ENCODE results near the gene C2orf42.
"Not testable (repeated sequence)": the region's sequence is repeated elsewhere in the genome, so short reads cannot be mapped to it uniquely, and the experiment has no call there.

C2orf42 gene

DNA sequence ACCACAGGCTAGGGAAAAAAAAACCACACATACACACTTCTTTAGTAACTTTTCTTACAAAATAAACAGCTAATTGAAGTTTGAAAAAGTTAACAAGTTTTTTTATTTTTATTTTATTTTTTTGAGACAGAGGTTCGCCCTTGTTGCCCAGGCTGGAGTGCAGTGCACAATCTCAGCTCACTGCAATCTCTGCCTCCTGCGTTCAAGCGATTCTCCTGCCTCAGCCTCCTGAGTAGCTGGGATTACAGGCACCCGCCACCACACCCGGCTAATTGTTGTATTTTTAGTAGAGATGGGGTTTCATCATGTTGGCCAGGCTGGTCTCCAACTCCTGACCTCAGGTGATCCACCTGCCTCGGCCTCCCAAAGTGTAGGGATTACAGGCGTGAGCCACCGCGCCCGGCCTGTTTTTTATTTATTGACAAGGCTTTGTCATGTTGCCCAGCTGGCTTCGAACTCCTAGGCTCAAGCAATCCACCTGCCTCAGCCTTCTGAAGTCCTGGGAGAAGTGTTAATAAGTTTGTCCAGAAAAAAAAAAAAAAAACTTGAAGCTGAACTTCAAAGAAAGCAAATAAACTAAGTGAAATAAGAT lies 21.1 kb downstream of the C2orf42 start:
- not testable (repeated sequence) for DNase-seq

DNA sequence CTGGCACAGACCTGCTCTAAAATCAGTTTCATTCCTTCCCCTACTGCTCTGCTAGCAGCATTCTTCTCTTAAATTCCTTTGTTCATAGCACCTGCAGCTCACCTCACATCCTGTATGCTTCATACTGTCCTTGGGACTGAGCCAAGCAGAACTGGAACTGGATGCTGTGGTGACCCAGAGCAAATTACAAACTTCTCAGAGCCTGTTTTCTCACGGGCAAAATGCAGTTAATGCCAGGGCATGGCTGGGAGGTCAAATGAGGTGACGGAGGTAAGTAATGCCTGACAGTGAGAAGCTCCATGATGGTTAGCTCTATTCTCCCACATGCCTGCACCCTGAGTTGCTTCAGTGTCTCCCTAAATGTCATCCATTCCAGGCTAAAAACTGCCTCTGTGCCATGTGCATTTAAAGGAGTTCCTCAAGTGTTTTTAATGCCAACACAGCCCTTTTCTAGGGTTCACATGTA lies 29.7 kb downstream of the C2orf42 start:
- DNase-seq = no peak

DNA sequence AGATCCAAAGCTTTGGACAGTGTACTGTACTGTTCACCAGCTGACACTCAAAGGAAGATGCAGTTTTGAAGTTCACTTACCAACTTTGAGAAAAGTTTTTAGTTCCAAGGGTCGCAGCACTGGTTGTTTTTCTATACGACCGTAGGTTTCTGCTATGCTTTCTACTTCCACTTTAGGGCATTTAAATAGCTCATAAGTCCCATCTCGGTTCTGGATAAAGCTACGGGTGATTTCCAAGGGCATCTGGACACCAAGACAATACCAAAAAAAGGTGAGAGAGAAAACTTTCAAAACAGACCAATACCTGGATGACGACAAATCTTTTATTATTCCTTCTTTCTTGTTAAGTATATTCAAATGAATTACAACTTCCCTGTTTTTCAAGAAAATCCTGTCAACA lies 30.3 kb downstream of the C2orf42 start:
- DNase-seq = no peak

DNA sequence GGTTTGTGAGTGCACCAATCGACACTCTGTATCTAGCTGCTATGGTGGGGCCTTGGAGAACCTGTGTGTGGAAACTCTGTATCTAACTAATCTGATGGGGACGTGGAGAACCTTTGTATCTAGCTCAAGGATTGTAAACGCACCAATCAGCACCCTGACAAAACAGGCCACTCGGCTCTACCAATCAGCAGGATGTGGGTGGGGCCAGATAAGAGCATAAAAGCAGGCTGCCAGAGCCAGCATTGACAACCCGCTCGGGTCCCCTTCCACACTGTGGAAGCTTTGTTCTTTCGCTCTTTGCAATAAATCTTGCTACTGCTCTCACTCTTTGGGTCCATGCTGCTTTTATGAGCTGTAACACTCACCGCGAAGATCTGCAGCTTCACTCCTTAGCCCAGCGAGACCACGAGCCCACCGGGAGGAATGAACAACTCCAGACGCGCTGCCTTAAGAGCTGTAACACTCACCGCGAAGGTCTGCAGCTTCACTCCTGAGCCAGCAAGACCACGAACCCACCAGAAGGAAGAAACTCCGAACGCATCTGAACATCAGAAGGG lies 41.6 kb downstream of the C2orf42 start:
- not testable (repeated sequence) for DNase-seq

DNA sequence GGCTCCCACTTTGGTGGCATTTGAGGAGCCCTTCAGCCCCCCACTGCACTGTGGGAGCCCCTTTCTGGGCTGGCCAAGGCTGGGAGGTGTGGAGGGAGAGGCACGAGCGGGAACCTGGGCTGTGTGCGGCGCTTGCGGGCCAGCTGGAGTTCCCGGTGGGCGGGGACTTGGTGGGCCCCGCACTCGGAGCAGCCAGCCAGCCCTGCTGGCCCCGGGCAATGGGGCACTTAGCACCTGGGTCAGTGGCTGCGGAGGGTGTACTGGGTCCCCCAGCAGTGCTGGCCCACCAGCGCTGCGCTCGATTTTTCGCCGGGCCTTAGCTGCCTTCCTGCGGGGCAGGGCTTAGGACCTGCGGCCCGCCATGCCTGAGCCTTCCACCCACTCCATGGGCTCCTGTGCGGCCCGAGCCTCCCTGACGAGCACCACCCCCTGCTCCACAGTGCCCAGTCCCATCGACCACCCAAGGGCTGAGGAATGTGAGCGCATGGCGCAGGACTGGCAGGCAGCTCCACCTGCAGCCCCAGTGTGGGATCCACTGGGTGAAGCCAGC lies 42.5 kb downstream of the C2orf42 start:
- DNase-seq = not testable (repeated sequence)

DNA sequence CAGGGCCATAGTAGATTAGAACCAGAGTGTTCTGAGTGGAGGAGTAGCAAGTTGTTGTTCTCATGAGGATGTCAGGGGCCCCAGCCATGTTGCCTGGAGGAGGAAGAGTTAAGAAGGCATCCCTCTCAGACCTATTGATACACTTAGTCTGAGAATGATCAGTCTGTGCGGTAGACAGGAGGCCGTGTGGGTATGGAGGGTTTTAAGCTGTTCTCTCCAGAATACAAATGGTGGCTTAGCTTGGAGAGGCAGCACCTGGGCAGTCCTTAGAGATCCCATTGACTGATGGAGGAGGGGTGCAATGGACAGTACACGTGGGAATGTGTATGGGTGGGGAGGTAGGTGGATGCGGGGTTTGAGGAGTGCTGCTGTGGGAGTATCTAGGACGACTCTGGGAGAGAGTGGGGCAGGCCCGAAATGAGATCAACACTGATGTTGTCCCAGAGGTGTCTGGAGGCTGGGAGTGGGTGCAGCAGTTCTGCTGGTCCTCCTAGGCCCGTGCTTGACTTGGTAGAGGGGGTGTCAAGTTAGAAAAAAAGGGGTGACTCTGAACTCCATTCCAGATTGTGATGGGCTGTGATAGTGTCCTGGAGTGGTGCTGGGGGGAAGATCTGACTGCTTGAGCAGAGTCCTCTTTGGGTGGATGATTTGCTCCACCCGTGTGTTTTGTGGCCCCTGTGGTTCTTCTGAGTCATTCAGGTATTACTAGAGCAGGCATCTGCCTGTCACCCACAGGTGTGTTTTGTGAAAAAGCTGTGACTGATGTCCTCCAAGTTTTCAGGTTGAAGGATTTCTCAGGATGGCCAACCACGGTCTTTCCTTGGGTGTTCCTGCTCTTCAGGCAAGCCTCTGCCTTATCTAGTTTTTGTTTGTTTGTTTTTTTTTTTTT lies 44.7 kb downstream of the C2orf42 start:
- DNase-seq = no peak

DNA sequence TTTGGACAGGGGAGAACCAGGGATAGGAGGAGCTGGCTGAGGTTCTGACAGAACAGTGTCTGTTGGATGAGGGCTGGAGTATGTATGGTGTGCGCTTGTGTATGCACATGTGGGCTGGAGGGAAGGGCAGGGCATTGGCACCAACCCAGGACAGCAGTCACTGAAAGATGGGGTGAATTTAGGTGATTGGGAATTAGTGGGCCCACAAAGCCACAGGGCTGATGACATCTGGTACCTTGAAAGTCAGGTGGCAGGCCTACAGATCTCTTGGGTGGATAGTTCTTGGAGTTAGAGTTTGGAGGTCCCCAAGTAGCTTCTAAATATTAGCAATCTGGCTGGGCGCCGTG lies 45.7 kb downstream of the C2orf42 start:
- DNase-seq = no peak

DNA sequence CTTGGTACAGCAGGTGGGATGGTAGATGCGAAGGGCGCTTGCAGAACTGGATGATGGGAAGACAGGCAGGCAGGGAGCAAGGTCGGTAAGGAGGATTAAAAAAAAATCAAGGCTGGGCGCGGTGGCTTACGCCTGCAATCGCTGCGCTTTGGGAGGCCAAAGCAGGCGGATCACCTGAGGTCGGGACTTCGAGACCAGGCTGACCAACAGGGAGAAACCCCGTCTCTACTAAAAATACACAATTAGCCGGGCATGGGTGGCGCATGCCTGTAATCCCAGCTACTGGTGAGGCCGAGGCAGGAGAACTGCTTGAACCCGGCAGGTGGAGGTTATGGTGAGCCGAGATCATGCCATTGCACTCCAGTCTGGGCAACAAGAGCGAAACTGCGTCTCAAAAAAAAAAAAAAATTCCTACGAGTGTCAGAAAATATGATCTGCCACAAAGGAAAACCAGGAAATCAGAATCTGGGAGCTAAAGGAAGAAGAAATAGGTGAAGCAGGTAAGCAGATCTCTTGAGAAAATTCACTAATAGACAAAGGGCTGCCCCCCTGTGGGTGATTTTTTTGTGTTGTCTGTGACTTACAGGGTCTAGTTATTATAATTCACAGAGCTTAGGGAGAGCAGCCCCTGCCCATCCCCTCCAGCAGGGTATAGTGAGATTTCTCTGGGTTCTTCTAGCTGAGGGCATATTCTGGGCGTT lies 46.2 kb downstream of the C2orf42 start:
- DNase-seq = no peak

DNA sequence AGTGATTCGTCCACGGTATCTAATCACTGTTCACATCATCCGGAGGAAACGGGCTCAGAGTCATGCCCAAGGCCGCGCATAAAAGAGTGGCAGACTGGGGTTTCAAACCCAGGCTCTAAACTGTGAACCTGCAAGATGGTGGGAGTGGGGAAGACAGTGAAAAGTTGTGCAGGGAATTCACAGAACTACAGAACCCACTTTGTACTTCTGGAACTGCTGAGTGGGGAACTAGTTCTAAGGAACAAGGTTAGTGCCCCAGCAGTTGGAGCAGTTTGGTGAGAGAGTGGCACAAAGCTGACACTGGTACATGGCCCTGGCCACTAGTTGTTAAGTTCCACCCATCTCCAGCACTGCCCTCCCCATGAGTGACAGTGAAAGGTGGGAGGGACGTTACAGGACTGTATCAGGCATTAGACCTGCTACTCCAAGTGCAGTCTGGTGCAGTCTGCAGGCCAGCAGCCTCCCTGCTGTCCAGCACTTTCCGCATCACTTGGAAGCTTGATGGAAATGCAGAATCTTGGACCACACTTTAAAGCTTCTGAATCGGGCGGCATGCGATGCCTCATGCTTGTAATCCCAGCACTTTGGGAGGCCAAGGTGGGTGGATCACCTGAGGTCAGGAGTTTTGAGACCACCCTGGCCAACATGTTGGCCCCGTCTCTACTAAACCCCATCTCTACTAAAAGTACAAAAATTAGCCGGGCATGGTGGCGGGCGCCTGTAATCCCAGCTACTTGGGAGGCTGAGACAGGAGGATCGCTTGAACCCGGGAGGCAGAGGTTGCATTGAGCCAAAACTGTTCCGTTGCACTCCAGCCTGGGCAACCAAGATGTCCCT lies 47.3 kb downstream of the C2orf42 start:
- DNase-seq = no peak

DNA sequence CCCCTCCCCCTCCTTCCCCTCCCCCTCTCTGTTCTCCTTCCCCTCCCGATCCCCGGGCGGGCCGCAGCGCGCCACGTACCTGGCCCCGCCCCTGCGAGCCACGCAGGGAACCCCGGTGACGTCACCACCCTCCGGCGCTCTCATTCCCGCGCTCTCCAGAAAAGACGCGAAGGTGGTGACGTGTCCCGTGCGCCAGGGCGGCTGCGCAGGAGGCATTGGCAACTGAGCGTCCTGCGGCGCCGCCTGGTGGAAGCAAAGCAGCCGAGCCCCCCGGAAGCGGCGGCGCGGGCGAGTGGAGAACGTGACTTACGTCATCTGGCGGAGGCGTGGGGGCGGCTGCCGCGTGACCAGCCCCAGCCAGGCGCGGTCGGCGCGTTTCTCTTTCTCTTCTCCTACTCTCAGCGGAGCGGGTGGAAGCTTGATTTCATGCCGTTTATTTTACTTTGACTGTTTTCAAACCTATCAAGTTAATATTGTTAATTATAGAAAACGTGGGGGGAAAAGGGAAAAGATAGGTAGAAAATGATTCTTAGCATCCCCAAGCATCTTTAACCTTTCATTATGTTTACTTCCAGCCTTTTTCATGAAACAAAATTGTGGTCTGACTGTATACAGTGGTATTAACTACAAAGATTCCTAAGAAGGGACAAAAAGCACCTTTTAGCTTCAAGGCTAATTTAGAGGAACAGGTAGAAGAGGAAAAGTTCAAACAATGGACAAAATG lies 48.1 kb downstream of the C2orf42 start:
- DNase-seq = peak; percentile 88

DNA sequence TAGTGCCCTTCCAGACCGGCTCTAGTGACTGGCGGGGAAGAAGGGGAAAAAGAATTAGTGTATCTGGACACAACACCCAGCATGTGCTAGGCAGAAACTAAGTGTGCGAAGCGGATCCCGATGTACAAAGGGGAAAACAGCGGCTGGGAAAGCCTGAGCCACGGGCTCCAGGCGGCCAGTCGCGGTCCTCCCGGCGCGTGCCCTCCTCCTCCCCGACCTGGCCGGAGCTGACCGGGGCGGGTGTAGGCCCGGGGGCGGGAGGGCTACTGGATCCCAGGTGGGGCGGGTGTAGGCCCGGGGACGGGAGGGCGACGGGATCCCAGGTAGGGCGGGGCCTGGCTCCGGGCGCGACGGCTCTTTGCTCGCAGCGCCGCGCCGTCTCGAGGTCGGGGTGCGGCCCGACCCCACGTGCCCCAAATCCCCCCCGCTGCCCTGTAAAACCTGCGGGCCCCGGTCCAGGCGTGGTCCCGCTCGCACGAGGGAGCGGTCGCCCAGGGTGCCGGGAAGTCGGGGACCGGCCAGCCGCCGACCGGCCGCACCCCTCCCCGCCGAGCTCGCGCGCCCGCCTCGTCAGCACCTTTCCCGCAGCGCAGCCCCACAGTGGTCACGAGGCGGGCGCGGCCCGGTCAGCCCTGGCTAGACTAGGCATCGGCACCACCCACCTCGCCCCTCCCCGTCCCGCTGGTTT lies 48.8 kb downstream of the C2orf42 start:
- no peak for DNase-seq

DNA sequence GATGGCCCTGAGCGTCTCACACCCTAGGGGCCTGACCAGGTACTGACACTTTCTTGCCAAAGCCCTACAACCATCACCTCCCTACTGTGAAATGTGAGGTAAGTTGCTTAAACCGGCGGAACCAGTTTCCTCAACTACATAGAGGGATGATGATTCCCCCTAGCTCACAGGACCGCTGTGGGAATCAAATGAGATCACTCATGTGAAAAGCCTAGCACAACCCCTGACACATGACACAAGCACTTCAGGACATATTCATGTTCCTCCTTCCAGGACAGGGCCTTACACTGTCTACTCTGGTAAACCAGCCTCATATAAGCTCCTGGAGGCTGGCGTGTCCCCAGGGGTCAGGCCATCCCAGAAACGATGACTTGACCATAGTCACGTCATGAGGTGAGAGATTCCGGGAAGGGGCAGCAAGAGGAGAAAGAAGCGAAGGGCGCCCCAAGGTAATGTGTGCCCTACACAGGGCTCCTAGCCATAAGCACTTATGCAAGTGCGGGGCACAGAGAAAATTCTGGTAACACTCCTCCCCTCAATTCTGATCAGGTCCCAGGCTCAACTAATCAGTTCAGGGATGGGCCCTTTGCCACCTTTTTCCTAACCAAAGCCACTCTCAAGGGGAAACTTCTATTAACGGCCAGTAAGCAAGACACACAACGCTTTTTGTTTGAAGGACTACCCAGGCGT lies 49.5 kb downstream of the C2orf42 start:
- DNase-seq = no peak

DNA sequence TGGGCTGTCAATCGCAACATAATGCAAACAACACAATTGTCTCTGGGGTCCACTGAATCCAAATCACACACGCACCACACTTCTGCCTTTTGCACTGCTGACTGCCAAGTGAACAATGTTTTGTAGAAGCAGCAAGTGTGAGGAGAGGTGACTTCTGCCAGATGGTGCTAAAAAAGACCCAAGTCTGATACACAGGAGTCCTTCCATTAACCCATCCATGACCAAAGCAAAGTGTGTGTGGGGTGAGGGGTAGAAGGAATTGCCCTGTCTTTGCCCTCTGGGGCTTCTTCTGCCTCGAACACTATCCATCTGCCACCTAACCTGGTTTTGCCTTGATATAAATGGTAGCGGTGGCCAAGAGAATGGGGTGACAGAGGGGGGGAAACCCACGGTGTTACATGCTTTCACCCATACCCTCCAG lies 50.0 kb downstream of the C2orf42 start:
- DNase-seq = no peak

DNA sequence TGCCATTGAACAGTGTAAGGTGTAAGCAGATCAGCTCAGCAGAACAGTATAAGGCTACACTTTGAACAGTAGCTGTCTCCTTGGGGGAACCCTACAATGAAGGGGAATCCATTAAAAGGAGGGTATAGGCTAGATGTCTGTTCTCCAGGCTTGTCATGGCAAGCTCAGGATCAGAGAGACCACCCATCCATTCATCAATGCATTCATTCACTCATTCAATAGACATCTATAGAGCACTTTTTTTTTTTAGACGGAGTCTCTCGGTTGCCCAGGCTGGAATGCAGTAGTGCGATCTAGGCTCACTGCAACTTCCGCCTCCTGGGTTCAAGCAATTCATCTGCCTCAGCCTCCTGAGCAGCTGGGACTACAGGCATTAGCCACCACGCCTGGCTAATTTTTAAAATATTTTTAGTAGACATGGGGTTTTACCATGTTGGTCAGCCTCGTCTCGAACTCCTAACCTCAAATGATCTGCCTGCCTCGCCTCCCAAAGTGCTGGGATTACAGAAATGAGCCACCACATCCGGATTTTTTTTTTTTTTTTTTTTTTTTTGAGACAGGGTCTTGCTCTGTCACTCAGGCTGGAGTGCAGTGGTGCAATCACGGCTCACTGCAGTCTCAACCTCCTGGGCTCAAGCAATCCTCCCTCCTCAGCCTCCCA lies 56.4 kb downstream of the C2orf42 start:
- not testable (repeated sequence) for DNase-seq

DNA sequence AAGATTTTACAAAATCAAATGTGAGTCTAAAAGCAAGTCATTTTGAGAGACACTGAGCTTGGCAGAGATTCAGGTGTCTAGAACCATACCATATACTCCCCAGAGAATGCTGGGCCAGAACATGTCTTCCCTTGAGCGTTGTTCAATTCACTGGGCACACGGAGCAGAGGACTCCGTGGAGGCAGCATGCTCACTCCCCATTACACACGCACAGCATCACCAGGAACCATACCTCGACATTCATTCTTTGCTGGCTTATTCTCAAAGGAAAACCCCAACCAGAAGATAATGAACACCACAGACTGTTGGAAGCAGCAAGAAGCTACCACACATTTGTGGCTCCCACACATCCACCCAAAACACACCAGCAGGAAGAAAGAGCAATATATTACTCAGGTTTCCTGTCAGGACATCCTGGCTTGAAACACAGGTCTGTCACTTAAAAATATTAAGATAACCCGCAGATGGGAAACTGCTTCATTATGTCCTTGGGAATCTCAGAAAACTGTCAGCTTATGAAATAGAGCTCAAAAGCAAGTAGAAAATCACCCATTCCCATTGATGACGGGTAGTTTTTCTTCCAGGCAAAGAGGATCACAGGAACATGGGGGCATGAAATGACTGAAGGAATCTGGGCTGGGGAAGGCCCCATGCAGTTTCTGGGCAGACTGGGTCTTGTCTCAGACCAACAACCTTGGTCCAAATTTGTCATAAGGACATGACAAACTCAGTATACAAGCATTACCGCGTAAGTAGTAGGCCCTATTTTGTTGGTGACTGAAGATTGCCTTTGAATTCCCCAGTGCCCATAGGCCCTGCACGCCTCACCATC lies 57.1 kb downstream of the C2orf42 start:
- DNase-seq = no peak

DNA sequence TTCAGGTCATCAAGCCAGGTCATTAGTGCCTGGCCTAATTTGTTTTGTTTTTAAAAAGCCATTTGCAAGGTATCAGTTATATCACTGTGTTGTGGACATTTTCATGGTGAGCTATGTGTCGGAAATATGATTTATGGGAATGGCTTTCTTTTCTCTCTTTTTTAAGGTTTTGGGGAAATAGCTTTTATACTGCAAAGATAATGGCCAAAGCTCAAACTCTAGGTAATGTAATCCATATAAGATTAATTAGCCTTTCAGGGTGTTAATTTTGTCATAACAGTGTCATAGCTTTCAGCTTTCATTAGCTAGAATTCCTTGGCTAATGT lies 57.7 kb downstream of the C2orf42 start:
- DNase-seq = no peak

DNA sequence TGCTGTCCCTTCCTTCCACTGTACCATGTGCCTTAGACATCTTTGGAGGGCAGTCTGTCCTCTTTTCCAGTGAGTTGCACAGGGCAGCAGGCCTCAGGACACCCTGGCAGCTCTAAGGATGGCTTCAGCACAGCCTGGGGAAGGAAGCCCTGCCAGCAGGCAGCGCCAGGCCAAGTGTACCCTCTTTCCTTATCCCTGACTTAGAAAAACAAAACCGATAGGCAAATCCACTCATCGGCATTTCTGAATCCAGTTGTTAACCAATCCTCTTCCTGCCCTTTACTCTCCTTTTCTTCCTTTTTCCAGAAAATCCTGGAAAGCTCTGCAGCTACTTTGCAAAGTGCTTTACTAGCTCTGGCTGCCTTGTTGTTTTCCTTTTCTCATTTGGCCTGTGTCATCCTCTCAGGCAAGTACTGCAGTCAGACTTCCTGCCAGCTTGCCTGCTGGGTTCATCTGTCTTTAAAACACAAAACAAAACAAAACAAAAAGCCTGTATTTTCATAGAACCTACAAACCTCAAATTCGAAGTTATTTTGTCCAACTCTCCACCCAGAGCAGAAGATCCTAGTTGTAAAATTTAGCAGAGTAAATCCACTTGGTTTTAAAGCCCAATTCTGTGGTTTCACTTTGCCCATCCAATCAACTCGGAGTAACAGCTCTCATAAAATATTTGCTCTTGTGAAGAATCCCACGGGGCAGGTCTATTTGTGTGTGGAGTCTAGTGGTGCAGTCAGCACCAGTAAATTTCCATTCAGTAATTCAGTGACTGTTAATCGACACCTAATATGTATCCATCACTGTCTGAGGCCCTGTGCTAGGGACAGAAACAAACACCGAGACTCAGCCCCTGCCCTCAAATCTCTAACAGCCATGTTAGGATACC lies 58.3 kb downstream of the C2orf42 start:
- DNase-seq = no peak
